Adipose tissue (tissue), 3 donors: ENCODE measurements around the gene COL16A1. TPM values are rescaled to one million over a fixed set of nuclear protein-coding genes. Genes with fewer than 3 reads are reported as not detected.

Source experiments
- H3K27ac ChIP-seq: one replicate; pipeline ENCODE4 v1.5.1; 2013; ENCODE audit warnings: low read depth, low read length
- whole genome bisulfite sequencing, 3 donors: extraction: QIAGEN DNeasy Blood & Tissue Kit; methylation state at CpG; one replicate each; pipeline ENCODE4 v1.1.7; 2013; 5-methylcytosine and 5-hydroxymethylcytosine counted together
- polyA plus RNA-seq, 3 donors: library from polyadenylated mRNA; stranded (reverse); fragments of 200-250 nt; gene quantifications; one replicate each; pipeline ENCODE4 v1.2.3, GENCODE V29; 2013
- donor health status: healthy with polysubstance abuse.
- donor health status: Bipolar disorder and iron deficiency.
- donor health status: healthy.

Gene COL16A1
- polyA plus RNA-seq, 3 donors = 4.3 to 30.4 (median 19.0) TPM

- 0% methylated on average over 56 of the region's 56 CpGs for WGBS, 3 donors
- peak within 1 kb of the TSS; percentile 99 for H3K27ac ChIP-seq
Observed at GRCh38 chr1:31644560-31645273, 59.1 kb downstream of the COL16A1 start, which contains the start of gene PEF1. PEF1 (minus strand) TSS chr1:31644876; CDS start chr1:31644864, 12 bp downstream.

GRCh38 chr1:31643976-31644559 lies 59.7 kb downstream of the COL16A1 start:
- peak overlapping the region; percentile 99 for H3K27ac ChIP-seq
- WGBS, 3 donors = 1 to 5% (median 5%) methylated on average over 18 of the region's 18 CpGs

- WGBS, 3 donors = 90 to 97% (median 94%) methylated on average over 3 of the region's 3 CpGs
- H3K27ac ChIP-seq = no peak overlapping the region
Observed at GRCh38 chr1:31642897-31643296, 60.9 kb downstream of the COL16A1 start.

- WGBS, 3 donors = 90 to 92% (median 90%) methylated on average over 4 of the region's 4 CpGs
Observed at GRCh38 chr1:31642366-31642765, 61.5 kb downstream of the COL16A1 start.

GRCh38 chr1:31640964-31641363 lies 62.9 kb downstream of the COL16A1 start:
- WGBS, 3 donors = 78 to 86% (median 84%) methylated on average over 4 of the region's 4 CpGs
- H3K27ac ChIP-seq = no peak overlapping the region

More at GRCh38 chr1:31642366-31642765, 61.5 kb downstream of the COL16A1 start:
- no peak overlapping the region for H3K27ac ChIP-seq

- H3K27ac ChIP-seq = no peak overlapping the region
Observed at GRCh38 chr1:31640179-31640578, 63.6 kb downstream of the COL16A1 start.

GRCh38 chr1:31639543-31639942 lies 64.3 kb downstream of the COL16A1 start:
- WGBS, 3 donors = 36 to 58% (median 48%) methylated on average over 5 of the region's 5 CpGs
- H3K27ac ChIP-seq = no peak overlapping the region

GRCh38 chr1:31637915-31638673 lies 65.7 kb downstream of the COL16A1 start:
- 48 to 61% (median 61%) methylated on average over 5 of the region's 5 CpGs for WGBS, 3 donors
- H3K27ac ChIP-seq = no peak overlapping the region

GRCh38 chr1:31633117-31633516 lies 70.7 kb downstream of the COL16A1 start:
- no peak overlapping the region for H3K27ac ChIP-seq
- WGBS, 3 donors = 60 to 67% (median 65%) methylated on average over 4 of the region's 4 CpGs

- H3K27ac ChIP-seq = no peak overlapping the region
- WGBS, 3 donors = 97 to 99% (median 98%) methylated on average over 3 of the region's 3 CpGs
Observed at GRCh38 chr1:31632649-31633048, 71.2 kb downstream of the COL16A1 start.

DNA sequence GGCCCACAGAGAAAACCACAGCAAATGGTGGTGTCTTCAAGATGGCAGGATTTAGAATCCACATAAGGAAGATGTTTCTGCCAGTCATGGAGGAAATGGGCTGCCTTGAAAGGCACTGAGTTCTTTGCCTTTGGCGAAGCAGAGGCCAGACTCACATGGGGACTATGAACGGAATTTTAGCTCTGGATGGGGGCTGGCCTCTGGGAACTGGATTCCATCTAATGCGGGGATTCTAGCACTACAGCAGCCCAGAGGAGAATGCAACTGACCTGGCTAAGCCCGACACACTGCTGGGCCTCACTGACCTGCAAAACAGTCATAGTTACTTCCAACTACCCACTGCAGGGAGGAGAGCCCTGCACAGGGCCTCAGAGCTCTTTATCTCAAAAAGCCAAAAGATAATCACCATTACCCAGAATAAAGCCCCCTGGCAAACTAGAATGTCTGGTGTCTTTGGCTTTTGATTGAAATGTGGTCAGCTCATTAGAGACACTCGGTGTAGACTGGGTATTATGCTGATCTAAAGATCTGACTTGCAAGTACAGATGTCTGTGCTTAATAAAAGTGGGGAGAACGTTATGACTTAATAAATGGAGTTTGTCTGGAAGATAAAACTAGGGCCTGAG lies 74.8 kb downstream of the COL16A1 start:
- no peak overlapping the region for H3K27ac ChIP-seq
- 90 to 93% (median 93%) methylated on average over 6 of the region's 6 CpGs for WGBS, 3 donors

- H3K27ac ChIP-seq = no peak overlapping the region
- WGBS, 3 donors = 57 to 78% (median 68%) methylated on average over 11 of the region's 11 CpGs
Observed at GRCh38 chr1:31627930-31628559, 75.8 kb downstream of the COL16A1 start.

- H3K27ac ChIP-seq = no peak overlapping the region
- WGBS, 3 donors = 36 to 72% (median 67%) methylated on average over 13 of the region's 13 CpGs
Observed at GRCh38 chr1:31627301-31627929, 76.4 kb downstream of the COL16A1 start.

DNA sequence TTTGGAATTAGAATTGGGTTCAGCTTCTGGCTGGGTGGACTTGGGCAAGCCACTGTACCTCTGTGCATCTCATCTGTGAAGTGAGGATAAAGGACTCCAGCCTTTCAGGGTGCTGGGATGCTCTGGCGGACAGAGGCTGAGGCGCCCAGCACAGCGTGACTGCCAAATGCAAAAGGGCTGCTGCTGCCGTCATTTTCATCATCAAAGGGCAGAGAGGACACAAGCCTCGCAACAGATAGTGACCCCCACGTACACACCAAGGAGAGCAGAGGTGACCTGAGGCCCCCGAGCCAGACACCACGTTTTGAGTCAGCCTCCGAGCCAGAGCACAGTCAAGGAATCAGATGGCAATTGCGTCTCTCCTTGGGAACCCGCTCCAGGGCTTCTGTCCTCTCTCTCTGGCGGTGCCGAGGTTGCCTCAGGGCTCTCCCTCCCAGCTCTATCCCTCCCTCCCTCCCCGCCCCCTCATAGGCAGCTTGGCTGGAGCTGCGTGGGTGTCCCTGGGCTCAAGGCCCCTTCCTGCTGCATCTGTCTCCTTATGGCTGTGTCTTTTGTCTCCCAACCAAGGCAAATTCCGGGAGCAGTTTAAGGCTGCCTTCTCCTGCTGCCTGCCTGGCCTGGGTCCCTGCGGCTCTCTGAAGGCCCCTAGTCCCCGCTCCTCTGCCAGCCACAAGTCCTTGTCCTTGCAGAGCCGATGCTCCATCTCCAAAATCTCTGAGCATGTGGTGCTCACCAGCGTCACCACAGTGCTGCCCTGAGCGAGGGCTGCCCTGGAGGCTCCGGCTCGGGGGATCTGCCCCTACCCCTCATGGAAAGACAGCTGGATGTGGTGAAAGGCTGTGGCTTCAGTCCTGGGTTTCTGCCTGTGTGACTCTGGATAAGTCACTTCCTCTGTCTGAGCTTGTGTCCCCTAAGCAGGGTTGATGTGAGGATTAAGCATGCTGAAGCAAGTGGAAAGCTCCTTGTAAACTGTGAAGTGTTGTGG lies 77.3 kb downstream of the COL16A1 start:
- 59 to 77% (median 73%) methylated on average over 23 of the region's 23 CpGs for WGBS, 3 donors
- no peak overlapping the region for H3K27ac ChIP-seq

DNA sequence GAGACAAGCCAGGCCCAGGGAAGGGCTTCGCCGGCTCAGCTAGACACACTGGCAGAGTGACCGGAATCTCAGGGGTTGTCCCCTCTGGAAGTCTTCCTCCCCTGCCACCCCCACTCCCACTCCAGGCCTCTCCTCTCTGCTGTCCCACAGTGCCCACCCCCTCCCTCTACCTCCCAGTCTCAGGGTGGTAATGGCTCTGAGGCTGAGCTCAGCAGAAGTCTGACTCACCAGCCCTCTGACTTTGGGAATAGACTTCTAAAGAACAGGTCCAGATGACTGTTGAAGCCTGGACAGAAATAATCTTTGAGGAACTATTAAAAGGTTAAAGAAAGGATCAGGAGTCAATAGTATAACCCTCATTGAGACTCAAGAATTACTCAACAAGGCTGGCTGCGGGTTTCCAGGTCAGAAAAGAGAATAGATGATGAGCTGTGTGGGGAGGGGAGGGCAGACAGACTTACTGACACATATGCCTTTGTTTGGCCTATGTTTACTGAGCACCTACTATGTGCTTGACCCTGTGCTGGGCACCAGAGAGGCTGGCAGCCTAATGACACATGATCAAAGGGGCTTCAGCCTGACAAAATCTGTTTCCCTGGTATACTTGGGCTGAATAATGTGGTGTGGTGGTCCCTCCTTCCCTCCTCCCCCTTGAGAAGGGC lies 78.1 kb downstream of the COL16A1 start:
- no peak overlapping the region for H3K27ac ChIP-seq
- WGBS, 3 donors = 84 to 88% (median 85%) methylated on average over 4 of the region's 4 CpGs

DNA sequence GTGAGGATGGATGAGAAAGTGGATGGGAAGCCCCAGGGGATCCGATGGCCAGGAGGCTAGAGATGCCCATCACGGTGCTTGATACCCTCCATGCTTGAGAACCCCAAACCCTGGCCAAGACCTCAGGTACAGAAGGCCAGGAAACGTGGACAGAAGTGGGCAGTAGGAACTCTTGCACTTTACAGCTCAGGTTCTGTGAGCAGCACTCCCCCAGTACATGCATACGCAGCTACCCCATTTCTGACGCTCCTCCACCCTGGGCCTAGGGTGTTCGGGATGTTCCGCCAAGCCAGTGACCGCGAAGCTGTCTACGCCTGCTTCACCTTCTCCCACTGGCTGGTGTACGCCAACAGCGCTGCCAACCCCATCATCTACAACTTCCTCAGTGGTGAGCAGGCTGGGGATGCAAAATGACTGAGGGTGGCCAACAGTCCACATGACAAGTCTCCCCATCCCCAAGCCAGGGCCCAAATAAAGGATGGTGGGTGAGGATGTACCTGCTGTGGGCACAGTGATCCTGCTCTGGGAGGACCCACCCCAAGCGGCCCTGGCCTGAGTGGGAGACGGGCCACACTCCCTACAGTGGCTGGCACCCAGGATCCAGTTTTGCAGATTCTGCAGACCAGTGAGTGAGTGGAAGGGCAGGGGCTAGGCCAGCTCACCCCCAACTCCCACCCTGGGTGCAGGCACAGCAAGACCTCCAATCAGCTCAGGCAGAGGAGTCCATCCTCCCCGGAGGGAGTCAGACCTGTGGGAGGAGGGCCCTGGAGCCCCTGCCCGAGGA lies 78.9 kb downstream of the COL16A1 start:
- 89 to 95% (median 90%) methylated on average over 16 of the region's 16 CpGs for WGBS, 3 donors

More for the DNA sequence above, 78.9 kb downstream of the COL16A1 start:
- H3K27ac ChIP-seq = no peak overlapping the region
